ENCODE results near the gene FRRS1. TPM values are rescaled to one million over a fixed set of nuclear protein-coding genes. Genes with fewer than 3 reads are reported as not detected.

FRRS1 gene
- total RNA-seq, 4 donors from 2014 or later: 25.4 to 34.4 (median 30.5) TPM

GRCh38 chr1:99662539-99663080 lies 103.8 kb downstream of the FRRS1 start:
- peak; percentile 87 to 90 for DNase-seq (ENCODE audit: low spot score in 2 of 2)
- no peak for TF ChIP-seq POLR2A (IDR thresholded peaks at IDR 0.05)
- TF ChIP-seq POLR2AphosphoS5 (IDR thresholded peaks at IDR 0.05): peak; percentile 62 to 93 (median 82)
- Histone ChIP-seq H3K27me3 (no peaks in the 10 kb centered on the region), H3K9me3 (no peaks in the 10 kb centered on the region), H3K4me3 (no peak overlapping the region), H3K4me1 (peaks cover 64% of the 10 kb centered on the region), H3K27ac (peak overlapping the region; percentile 90), H3K36me3 (peaks cover 11% of the 10 kb centered on the region)
- WGBS: 12% methylated on average over 3 of the region's 3 CpGs

GRCh38 chr1:99661780-99662179 lies 104.7 kb downstream of the FRRS1 start:
- Histone ChIP-seq H3K4me1 (peaks cover 72% of the 10 kb centered on the region), H3K4me3 (no peak overlapping the region), H3K9me3 (no peaks in the 10 kb centered on the region), H3K36me3 (peaks cover 6% of the 10 kb centered on the region), H3K27me3 (no peaks in the 10 kb centered on the region), H3K27ac (peak overlapping the region; percentile 90)
- no peak for DNase-seq (ENCODE audit: low spot score in 2 of 2)
- TF ChIP-seq POLR2AphosphoS5 (IDR thresholded peaks at IDR 0.05): peak in 1 of 3 donors; percentile 38
- no peak for TF ChIP-seq EP300 (IDR thresholded peaks at IDR 0.05)
- 42% methylated on average over 3 of the region's 3 CpGs for WGBS

DNA sequence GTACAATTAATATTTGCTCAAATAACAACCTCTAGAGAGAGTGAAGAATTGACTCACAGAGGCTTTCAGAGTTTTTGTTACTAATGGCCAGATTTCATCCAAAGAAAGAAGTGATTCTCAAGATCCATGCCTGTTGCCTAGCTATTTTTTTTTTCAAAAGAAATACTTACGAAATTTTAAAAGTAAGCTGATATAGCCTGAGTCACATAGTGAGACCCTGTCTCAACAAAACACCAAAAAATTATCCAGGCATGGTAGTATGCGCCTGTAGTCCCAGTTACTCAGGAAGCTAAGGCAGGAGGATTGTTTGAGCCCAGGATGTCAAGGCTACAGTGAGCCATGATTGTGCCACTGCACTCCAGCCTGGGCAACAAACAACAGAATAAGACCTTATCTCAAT lies 105.9 kb downstream of the FRRS1 start:
- H3K36me3 ChIP-seq: peaks cover 6% of the 10 kb centered on the region

DNA sequence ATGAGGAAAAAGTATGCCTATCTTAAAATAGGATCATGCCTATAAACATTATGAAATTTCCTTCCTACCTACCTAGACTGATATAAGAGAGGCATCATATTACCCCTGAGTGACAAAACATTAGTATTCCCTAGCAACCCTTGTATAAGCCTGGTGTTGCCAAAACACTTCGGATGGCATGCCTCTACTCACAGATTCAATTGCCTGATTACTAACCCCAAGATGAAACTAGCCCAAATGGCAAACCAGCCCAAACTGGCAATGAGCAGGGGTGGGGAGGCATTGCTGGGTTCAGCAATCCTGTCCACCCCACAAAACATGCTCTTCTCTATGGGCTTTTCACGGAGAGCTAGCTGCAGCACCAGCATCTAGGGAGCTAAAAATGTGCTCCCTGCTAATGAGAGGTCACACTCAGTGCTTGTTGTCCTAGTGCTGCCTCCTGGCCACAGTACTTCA lies 106.7 kb downstream of the FRRS1 start:
- TF ChIP-seq POLR2A (IDR thresholded peaks at IDR 0.05): no peak
- peak in 1 of 3 donors; percentile 72 for TF ChIP-seq POLR2AphosphoS5 (IDR thresholded peaks at IDR 0.05)
- Histone ChIP-seq H3K27ac (peak overlapping the region; percentile 85), H3K9me3 (no peaks in the 10 kb centered on the region), H3K36me3 (peaks cover 6% of the 10 kb centered on the region), H3K4me1 (peaks cover 75% of the 10 kb centered on the region), H3K27me3 (no peaks in the 10 kb centered on the region), H3K4me3 (no peak overlapping the region)
- 23% methylated on average over 2 of the region's 2 CpGs for WGBS
- no peak for DNase-seq (ENCODE audit: low spot score in 2 of 2)

More for the DNA sequence above, 105.9 kb downstream of the FRRS1 start:
- Histone ChIP-seq H3K4me1 (peaks cover 75% of the 10 kb centered on the region), H3K4me3 (no peak overlapping the region), H3K9me3 (no peaks in the 10 kb centered on the region), H3K27me3 (no peaks in the 10 kb centered on the region), H3K27ac (peak overlapping the region; percentile 85)
- no peak for DNase-seq (ENCODE audit: low spot score in 2 of 2)
- TF ChIP-seq POLR2A (IDR thresholded peaks at IDR 0.05) (no peak), POLR2AphosphoS5 (IDR thresholded peaks at IDR 0.05) (no peak), EP300 (IDR thresholded peaks at IDR 0.05) (no peak)
- TF ChIP-seq, protein P1, sequence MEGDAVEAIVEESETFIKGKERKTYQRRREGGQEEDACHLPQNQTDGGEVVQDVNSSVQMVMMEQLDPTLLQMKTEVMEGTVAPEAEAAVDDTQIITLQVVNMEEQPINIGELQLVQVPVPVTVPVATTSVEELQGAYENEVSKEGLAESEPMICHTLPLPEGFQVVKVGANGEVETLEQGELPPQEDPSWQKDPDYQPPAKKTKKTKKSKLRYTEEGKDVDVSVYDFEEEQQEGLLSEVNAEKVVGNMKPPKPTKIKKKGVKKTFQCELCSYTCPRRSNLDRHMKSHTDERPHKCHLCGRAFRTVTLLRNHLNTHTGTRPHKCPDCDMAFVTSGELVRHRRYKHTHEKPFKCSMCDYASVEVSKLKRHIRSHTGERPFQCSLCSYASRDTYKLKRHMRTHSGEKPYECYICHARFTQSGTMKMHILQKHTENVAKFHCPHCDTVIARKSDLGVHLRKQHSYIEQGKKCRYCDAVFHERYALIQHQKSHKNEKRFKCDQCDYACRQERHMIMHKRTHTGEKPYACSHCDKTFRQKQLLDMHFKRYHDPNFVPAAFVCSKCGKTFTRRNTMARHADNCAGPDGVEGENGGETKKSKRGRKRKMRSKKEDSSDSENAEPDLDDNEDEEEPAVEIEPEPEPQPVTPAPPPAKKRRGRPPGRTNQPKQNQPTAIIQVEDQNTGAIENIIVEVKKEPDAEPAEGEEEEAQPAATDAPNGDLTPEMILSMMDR (IDR thresholded peaks at IDR 0.05): no peak
- WGBS: 78% methylated on average over 2 of the region's 2 CpGs

Other genes with a start within 250 kb of the FRRS1 start
- gene PALMD, start 120.5 kb downstream of the FRRS1 start, total RNA-seq: 100 to 1,000 TPM; 111 to 183 (median 138) TPM
- gene AGL, start 83.7 kb upstream of the FRRS1 start, total RNA-seq: 10 to 100 TPM in 3 of 4 donors, 1 to 10 TPM in 1; 7.7 to 17.8 (median 13.8) TPM
- 10 to 100 TPM; 14.3 to 23.5 (median 17.2) TPM for gene SLC35A3, start 203.4 kb upstream of the FRRS1 start, total RNA-seq

Measured in suprapubic skin (tissue), 4 donors.